Activated T-cell treated with anti-CD3 and anti-CD28 coated beads, Interleukin-2, amount 50 U/mL, for 24 hours (primary cell): ENCODE measurements around the gene ARHGAP22.

Experiments used
- DNase-seq: peaks from one replicate; pipeline ENCODE4 v3.0.0-alpha.2; 2020
- H3K27ac Mint-ChIP-seq: 2 replicates; pipeline ENCODE4 v1.8.0; 2020; ENCODE audit warnings: mild to moderate bottlenecking, mixed read lengths
- H3K27me3 Mint-ChIP-seq: 2 replicates; pipeline ENCODE4 v1.8.0; 2020; ENCODE audit warnings: mixed read lengths
- H3K36me3 Mint-ChIP-seq: 2 replicates; pipeline ENCODE4 v1.8.0; 2020; ENCODE audit warnings: low read depth, mixed read lengths
- H3K4me1 Mint-ChIP-seq: 2 replicates; pipeline ENCODE4 v1.8.0; 2020; ENCODE audit warnings: low read depth, mixed read lengths
- H3K4me3 Mint-ChIP-seq: 2 replicates; pipeline ENCODE4 v1.8.0; 2020; ENCODE audit warnings: mild to moderate bottlenecking, moderate library complexity, mixed read lengths
- H3K9me3 Mint-ChIP-seq: 2 replicates; pipeline ENCODE4 v1.8.0; 2020; ENCODE audit warnings: mixed read lengths

Gene ARHGAP22

GRCh38 chr10:48594803-48595538 is 9.9 kb downstream of the ARHGAP22 start:
- H3K4me3 Mint-ChIP-seq: no peak overlapping the region
- no peaks in the 10 kb centered on the region for H3K36me3 Mint-ChIP-seq
- no peaks in the 10 kb centered on the region for H3K4me1 Mint-ChIP-seq
- H3K9me3 Mint-ChIP-seq: no peaks in the 10 kb centered on the region
- DNase-seq: no peak
- no peaks in the 10 kb centered on the region for H3K27me3 Mint-ChIP-seq
- no peak overlapping the region for H3K27ac Mint-ChIP-seq

DNA sequence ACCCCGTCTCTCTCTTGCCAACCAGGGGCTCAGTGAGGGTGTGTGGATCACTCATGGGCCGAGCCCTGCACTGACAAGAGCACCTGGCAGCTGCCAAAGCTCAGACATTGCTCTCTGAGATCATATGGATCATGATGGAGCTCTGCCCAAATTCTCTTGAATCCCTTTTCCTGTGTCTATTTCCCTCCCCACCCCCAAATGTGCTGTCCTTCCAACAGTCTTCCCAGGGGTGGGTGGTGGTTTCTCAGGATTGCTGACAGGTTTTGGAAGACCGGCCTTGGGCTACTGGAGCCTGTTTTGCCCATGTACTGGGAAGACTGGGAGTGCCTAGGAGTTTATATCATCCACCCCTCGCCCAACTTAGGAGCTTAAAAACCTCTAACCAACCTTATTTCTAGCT is 10.5 kb downstream of the ARHGAP22 start:
- Mint-ChIP-seq H3K27me3 (no peaks in the 10 kb centered on the region), H3K36me3 (no peaks in the 10 kb centered on the region), H3K27ac (no peak overlapping the region), H3K9me3 (no peaks in the 10 kb centered on the region), H3K4me3 (no peak overlapping the region), H3K4me1 (no peaks in the 10 kb centered on the region)
- DNase-seq: no peak

DNA sequence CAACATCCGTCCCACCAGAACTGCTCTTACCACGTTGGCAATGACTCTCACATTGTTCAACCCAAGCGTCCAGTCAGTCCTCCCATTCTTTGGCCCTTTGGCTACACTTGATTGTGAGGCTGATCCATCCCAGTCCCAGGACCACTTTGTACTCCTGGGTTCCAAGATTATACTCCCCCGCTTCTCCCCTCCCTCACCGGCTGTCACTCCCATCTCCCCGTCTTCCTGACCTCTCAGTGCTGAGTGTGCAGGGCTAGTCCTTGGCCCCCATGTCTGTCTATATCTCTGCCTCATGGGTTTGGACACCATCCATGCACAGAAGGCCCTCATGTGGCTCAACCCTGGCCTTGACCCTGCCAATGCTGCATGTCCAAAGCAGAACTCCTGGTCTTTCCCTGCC is 12.5 kb downstream of the ARHGAP22 start:
- Mint-ChIP-seq H3K9me3 (no peaks in the 10 kb centered on the region), H3K27me3 (no peaks in the 10 kb centered on the region), H3K36me3 (no peaks in the 10 kb centered on the region), H3K4me1 (no peaks in the 10 kb centered on the region), H3K4me3 (no peak overlapping the region), H3K27ac (no peak overlapping the region)
- DNase-seq: no peak

DNA sequence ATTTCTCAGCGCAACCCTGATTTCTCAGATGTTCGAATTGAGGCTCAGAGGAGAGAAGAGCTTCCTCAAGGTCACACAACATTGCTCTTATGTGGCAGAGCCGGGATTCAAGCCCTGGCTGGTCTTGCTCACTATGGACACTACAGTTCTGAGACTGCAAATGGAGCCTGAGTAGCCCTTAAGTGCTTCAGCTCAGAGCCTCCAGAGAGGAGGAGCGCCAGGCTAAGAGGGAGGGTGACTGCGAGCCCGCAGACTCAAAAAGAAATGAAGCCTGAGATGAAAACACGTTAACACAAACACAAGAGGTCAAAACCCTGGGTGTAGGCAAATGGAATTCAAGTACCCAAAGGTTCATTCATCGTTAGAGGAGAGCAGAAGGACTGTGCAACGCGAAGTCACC is 13.9 kb downstream of the ARHGAP22 start:
- DNase-seq: no peak
- Mint-ChIP-seq H3K36me3 (no peaks in the 10 kb centered on the region), H3K27me3 (no peaks in the 10 kb centered on the region), H3K27ac (no peak overlapping the region), H3K4me1 (no peaks in the 10 kb centered on the region), H3K4me3 (no peak overlapping the region), H3K9me3 (no peaks in the 10 kb centered on the region)

GRCh38 chr10:48589266-48589665 is 15.6 kb downstream of the ARHGAP22 start:
- Mint-ChIP-seq H3K27me3 (no peaks in the 10 kb centered on the region), H3K4me1 (no peaks in the 10 kb centered on the region), H3K9me3 (peaks cover 3% of the 10 kb centered on the region), H3K4me3 (no peak overlapping the region), H3K27ac (no peak overlapping the region), H3K36me3 (no peaks in the 10 kb centered on the region)
- no peak for DNase-seq

DNA sequence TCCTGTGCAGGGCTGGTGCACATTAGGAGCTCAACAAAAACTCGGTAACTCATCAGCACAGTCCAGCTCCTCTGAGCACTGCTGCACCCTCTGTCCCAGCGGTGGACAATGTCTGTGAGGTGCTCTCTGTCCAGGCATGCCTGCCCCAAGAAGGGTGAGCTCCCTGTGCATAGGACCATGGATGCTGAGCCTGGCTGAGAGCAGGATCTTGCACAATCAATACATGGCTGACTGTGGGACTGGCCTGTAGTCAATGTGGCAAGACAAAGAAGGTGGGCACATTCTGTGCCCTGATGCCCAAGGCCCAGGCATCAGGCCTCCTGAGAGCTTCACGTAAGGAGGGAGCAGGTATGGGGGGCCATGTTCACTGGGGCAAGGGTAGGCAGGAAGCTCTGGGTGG is 17.1 kb downstream of the ARHGAP22 start:
- no peak for DNase-seq
- H3K36me3 Mint-ChIP-seq: no peaks in the 10 kb centered on the region
- H3K27me3 Mint-ChIP-seq: no peaks in the 10 kb centered on the region
- no peak overlapping the region for H3K4me3 Mint-ChIP-seq
- peaks cover 3% of the 10 kb centered on the region for H3K9me3 Mint-ChIP-seq
- no peaks in the 10 kb centered on the region for H3K4me1 Mint-ChIP-seq
- H3K27ac Mint-ChIP-seq: no peak overlapping the region

GRCh38 chr10:48587101-48587500 is 17.8 kb downstream of the ARHGAP22 start:
- Mint-ChIP-seq H3K4me1 (no peaks in the 10 kb centered on the region), H3K9me3 (peaks cover 3% of the 10 kb centered on the region), H3K27me3 (peaks cover 2% of the 10 kb centered on the region), H3K4me3 (no peak overlapping the region), H3K36me3 (no peaks in the 10 kb centered on the region), H3K27ac (no peak overlapping the region)
- no peak for DNase-seq

DNA sequence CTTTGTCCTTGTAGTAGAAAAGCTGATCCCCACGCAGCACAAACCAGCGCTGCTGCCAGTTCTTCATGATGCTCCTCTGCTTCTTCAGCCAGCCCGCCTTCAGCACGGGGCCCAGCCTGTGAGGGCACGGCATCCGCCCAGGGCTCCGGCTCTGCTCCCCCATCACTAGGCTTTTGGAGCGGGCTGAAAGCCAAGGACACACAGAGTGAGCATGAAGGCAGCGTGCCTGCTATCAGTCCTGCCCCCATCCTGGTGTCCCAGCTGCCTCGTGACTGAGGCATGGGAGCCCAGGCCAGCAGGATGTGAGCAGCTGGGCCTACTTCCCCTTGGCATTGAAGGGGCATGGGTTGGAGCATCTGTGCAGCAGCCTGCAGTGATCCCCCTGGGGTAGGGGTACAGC is 21.9 kb downstream of the ARHGAP22 start:
- H3K9me3 Mint-ChIP-seq: peaks cover 3% of the 10 kb centered on the region
- no peaks in the 10 kb centered on the region for H3K36me3 Mint-ChIP-seq
- peaks cover 18% of the 10 kb centered on the region for H3K27me3 Mint-ChIP-seq
- DNase-seq: no peak
- H3K27ac Mint-ChIP-seq: no peak overlapping the region
- H3K4me1 Mint-ChIP-seq: no peaks in the 10 kb centered on the region
- no peak overlapping the region for H3K4me3 Mint-ChIP-seq

- no peak overlapping the region for H3K27ac Mint-ChIP-seq
- DNase-seq: no peak
- peaks cover under 1% of the 10 kb centered on the region for H3K9me3 Mint-ChIP-seq
- no peaks in the 10 kb centered on the region for H3K36me3 Mint-ChIP-seq
- peaks cover 22% of the 10 kb centered on the region for H3K27me3 Mint-ChIP-seq
- no peaks in the 10 kb centered on the region for H3K4me1 Mint-ChIP-seq
- H3K4me3 Mint-ChIP-seq: no peak overlapping the region
These were observed 24.6 kb downstream of the ARHGAP22 start for GRCh38 chr10:48580236-48580635.

GRCh38 chr10:48579251-48579960 is 25.5 kb downstream of the ARHGAP22 start:
- DNase-seq: no peak
- no peaks in the 10 kb centered on the region for H3K9me3 Mint-ChIP-seq
- no peaks in the 10 kb centered on the region for H3K36me3 Mint-ChIP-seq
- no peak overlapping the region for H3K27ac Mint-ChIP-seq
- H3K4me3 Mint-ChIP-seq: no peak overlapping the region
- no peaks in the 10 kb centered on the region for H3K4me1 Mint-ChIP-seq
- peaks cover 22% of the 10 kb centered on the region for H3K27me3 Mint-ChIP-seq

- Mint-ChIP-seq H3K4me3 (no peak overlapping the region), H3K4me1 (no peaks in the 10 kb centered on the region)
- DNase-seq: no peak
These were observed 27.7 kb downstream of the ARHGAP22 start for GRCh38 chr10:48577158-48577557.

GRCh38 chr10:48576501-48576900 is 28.4 kb downstream of the ARHGAP22 start:
- Mint-ChIP-seq H3K9me3 (no peaks in the 10 kb centered on the region), H3K27ac (no peak overlapping the region), H3K4me3 (no peak overlapping the region), H3K36me3 (no peaks in the 10 kb centered on the region), H3K27me3 (peaks cover 20% of the 10 kb centered on the region), H3K4me1 (no peaks in the 10 kb centered on the region)
- DNase-seq: no peak

More at GRCh38 chr10:48577158-48577557, 27.7 kb downstream of the ARHGAP22 start:
- Mint-ChIP-seq H3K36me3 (no peaks in the 10 kb centered on the region), H3K27ac (no peak overlapping the region), H3K9me3 (no peaks in the 10 kb centered on the region), H3K27me3 (peaks cover 20% of the 10 kb centered on the region)

DNA sequence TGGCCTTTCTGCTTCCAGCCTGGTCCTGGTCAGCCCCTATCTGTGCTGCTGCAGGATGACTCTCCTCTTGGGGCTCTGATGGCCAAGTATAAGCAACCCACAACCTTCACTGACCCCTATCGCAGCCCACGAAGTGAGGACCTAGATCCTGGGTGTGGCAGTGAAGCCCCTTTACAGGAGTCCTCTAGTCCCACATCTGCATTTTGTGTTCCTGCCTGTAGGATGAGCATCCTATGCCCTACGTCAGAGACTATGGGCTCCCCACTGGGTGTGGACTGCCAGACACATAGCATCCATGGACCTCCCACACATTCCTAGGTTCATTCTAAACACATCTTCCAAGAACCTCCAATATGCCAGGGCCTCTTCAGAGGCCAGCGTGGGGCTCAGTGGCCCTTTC is 29.0 kb downstream of the ARHGAP22 start:
- Mint-ChIP-seq H3K27ac (no peak overlapping the region), H3K4me3 (no peak overlapping the region), H3K27me3 (peaks cover 20% of the 10 kb centered on the region), H3K9me3 (no peaks in the 10 kb centered on the region), H3K36me3 (no peaks in the 10 kb centered on the region), H3K4me1 (no peaks in the 10 kb centered on the region)
- no peak for DNase-seq

- no peaks in the 10 kb centered on the region for H3K4me1 Mint-ChIP-seq
- H3K9me3 Mint-ChIP-seq: no peaks in the 10 kb centered on the region
- H3K27ac Mint-ChIP-seq: no peak overlapping the region
- no peak for DNase-seq
- H3K27me3 Mint-ChIP-seq: peaks cover 15% of the 10 kb centered on the region
- H3K4me3 Mint-ChIP-seq: no peak overlapping the region
- H3K36me3 Mint-ChIP-seq: no peaks in the 10 kb centered on the region
These were observed 30.0 kb downstream of the ARHGAP22 start for GRCh38 chr10:48574817-48575380.

- no peak for DNase-seq
- no peak overlapping the region for H3K4me3 Mint-ChIP-seq
- no peak overlapping the region for H3K27ac Mint-ChIP-seq
- no peaks in the 10 kb centered on the region for H3K4me1 Mint-ChIP-seq
- peaks cover 9% of the 10 kb centered on the region for H3K27me3 Mint-ChIP-seq
- H3K36me3 Mint-ChIP-seq: no peaks in the 10 kb centered on the region
- no peaks in the 10 kb centered on the region for H3K9me3 Mint-ChIP-seq
These were observed 30.5 kb downstream of the ARHGAP22 start for GRCh38 chr10:48574322-48574796.
